Neural progenitor cell (in vitro differentiated cells): ENCODE results near the gene NDUFAF3.

Experiments used
- EZH2phosphoT487 ChIP-seq: fragments of 200-600 bp; sonication (generic); IDR thresholded peaks from 2 replicates; pipeline ENCODE4 v1.6.1; 2017; ENCODE audit warnings: antibody characterized with exemption
- TF ChIP-seq, protein P1 (sequence below): fragments of 200-600 bp; sonication (generic); IDR thresholded peaks from 2 replicates; pipeline ENCODE4 v1.5.1; 2017; ENCODE audit warnings: antibody characterized with exemption, mild to moderate bottlenecking

DNA sequence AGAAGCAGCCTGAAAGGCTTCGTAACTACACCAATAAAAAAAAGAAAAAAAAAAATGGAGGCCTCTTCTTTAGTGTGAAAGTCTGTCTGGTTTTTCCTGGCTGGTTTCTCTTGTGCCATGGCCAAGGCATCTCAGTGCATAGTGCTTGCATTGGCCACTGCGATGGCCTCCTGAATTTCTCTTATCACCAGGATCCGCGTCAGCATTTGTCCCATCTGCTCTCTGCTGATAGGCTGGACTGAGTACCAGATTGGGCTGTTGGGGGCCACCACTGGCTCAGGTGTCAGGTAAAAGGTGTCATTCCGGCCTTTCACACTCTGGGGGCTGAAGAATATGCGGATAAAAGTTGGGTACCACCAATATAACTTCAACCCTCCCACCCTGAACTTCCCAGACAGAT, 8.4 kb downstream of the NDUFAF3 start:
- TF ChIP-seq, protein P1, sequence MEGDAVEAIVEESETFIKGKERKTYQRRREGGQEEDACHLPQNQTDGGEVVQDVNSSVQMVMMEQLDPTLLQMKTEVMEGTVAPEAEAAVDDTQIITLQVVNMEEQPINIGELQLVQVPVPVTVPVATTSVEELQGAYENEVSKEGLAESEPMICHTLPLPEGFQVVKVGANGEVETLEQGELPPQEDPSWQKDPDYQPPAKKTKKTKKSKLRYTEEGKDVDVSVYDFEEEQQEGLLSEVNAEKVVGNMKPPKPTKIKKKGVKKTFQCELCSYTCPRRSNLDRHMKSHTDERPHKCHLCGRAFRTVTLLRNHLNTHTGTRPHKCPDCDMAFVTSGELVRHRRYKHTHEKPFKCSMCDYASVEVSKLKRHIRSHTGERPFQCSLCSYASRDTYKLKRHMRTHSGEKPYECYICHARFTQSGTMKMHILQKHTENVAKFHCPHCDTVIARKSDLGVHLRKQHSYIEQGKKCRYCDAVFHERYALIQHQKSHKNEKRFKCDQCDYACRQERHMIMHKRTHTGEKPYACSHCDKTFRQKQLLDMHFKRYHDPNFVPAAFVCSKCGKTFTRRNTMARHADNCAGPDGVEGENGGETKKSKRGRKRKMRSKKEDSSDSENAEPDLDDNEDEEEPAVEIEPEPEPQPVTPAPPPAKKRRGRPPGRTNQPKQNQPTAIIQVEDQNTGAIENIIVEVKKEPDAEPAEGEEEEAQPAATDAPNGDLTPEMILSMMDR = no peak
- TF ChIP-seq EZH2phosphoT487 = no peak
